ENCODE results near the gene SERINC5. TPM values are rescaled to one million over a fixed set of nuclear protein-coding genes. Genes with fewer than 3 reads are reported as not detected.
A peak's percentile ranks its signal among the peaks of the same experiment; 100 is the strongest.

SERINC5 gene
- total RNA-seq, 2 donors from 2014 or later: 134 to 183 TPM

DNA sequence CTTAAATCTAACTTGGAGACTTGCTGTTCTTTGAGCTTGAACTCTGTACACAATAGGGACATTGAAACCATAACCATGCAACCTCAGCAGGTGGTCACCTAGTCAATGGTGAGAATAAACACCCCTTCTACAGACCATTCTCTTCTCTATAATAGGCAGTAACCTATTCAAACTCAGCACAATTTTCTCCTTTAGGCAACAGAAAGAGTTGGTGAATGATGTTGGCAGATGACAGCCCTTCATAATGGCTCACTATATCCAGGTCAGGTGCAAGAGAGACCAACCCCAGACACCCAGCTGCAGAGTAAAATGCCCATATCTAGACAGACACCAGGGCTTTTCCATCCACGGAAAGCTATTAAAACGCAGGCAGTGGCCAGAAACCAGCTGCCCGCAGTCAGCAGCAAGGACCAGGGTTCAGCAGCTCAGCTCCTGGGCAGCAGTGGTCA, 106.7 kb downstream of the SERINC5 start:
- no peak for DNase-seq
- WGBS, 2 experiments (ENCODE audit: insufficient coverage in 1 of 2, insufficient read length in 1 of 2): 91% methylated on average over 3 of the region's 3 CpGs; no CpG with 5 or more reads in 1 of the 2 experiments
- Histone ChIP-seq H3K4me3 (ENCODE audit: low read length) (no peak overlapping the region), H3K27me3 (ENCODE audit: control insufficient read depth, insufficient read depth, low read length, poor library complexity, severe bottlenecking) (no peaks in the 10 kb centered on the region), H3K4me1 (ENCODE audit: control insufficient read depth, insufficient read depth, low read length) (no peaks in the 10 kb centered on the region), H3K27ac (ENCODE audit: low read depth, low read length) (peak overlapping the region; percentile 75), H3K9me3 (ENCODE audit: control insufficient read depth, low read length) (no peaks in the 10 kb centered on the region), H3K9ac (ENCODE audit: extremely low read depth, low read length, poor library complexity, severe bottlenecking) (no peak overlapping the region), H3K36me3 (ENCODE audit: control insufficient read depth, insufficient read depth, low read length) (peaks cover 92% of the 10 kb centered on the region)
- Mint-ChIP-seq H3K36me3 (ENCODE audit: low read depth) (peaks cover 75% of the 10 kb centered on the region), H3K4me1 (peaks cover 18% of the 10 kb centered on the region), H3K27ac (no peak overlapping the region), H3K27me3 (ENCODE audit: insufficient read depth) (no peaks in the 10 kb centered on the region), H3K9me3 (no peaks in the 10 kb centered on the region), H3K4me3 (no peak overlapping the region)
- TF ChIP-seq, protein P1, sequence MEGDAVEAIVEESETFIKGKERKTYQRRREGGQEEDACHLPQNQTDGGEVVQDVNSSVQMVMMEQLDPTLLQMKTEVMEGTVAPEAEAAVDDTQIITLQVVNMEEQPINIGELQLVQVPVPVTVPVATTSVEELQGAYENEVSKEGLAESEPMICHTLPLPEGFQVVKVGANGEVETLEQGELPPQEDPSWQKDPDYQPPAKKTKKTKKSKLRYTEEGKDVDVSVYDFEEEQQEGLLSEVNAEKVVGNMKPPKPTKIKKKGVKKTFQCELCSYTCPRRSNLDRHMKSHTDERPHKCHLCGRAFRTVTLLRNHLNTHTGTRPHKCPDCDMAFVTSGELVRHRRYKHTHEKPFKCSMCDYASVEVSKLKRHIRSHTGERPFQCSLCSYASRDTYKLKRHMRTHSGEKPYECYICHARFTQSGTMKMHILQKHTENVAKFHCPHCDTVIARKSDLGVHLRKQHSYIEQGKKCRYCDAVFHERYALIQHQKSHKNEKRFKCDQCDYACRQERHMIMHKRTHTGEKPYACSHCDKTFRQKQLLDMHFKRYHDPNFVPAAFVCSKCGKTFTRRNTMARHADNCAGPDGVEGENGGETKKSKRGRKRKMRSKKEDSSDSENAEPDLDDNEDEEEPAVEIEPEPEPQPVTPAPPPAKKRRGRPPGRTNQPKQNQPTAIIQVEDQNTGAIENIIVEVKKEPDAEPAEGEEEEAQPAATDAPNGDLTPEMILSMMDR (conservative IDR thresholded peaks at IDR 0.05): no peak

DNA sequence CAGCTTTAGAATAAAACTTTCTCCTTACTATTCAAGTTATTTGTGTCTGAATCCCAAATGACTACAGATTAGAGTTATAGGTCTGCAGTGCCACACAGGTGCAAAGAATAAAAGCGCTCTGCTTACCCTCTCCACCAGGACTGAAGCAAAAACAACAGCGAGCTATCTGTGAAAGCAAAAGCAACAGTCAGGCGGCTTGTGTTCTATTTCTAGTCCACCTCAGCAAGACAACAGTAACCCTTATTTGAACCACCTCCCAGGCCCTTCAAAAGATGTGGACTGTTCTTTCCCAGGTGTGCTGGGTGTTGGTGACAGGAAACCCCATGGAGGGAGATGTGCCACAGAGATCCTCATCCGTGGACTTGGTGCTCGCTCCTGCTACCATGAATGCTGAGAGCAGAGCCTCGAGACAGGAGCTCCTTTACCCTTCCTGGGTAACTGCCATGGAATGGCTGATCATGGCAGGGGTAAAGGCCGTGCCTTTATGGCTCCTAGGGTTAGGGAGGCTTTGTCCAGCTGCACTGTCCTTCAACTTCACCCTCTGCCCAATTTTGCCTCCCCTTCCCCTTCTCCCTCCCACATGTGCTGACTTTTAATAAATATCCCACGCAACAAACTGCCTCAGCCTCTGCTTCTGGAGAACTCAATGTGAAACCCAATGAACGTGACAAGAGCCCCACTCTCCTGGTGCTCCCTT, 108.6 kb downstream of the SERINC5 start:
- Mint-ChIP-seq H3K4me3 (no peak overlapping the region), H3K27ac (peak overlapping the region; percentile 27), H3K9me3 (no peaks in the 10 kb centered on the region), H3K36me3 (ENCODE audit: low read depth) (peaks cover 81% of the 10 kb centered on the region), H3K27me3 (ENCODE audit: insufficient read depth) (no peaks in the 10 kb centered on the region), H3K4me1 (peaks cover 25% of the 10 kb centered on the region)
- Histone ChIP-seq H3K4me1 (ENCODE audit: control insufficient read depth, insufficient read depth, low read length) (no peaks in the 10 kb centered on the region), H3K9ac (ENCODE audit: extremely low read depth, low read length, poor library complexity, severe bottlenecking) (no peak overlapping the region), H3K36me3 (ENCODE audit: control insufficient read depth, insufficient read depth, low read length) (peaks cover 92% of the 10 kb centered on the region), H3K27ac (ENCODE audit: low read depth, low read length) (no peak overlapping the region), H3K9me3 (ENCODE audit: control insufficient read depth, low read length) (no peaks in the 10 kb centered on the region), H3K4me3 (ENCODE audit: low read length) (no peak overlapping the region), H3K27me3 (ENCODE audit: control insufficient read depth, insufficient read depth, low read length, poor library complexity, severe bottlenecking) (no peaks in the 10 kb centered on the region)
- peak; percentile 32 for DNase-seq
- WGBS, 2 experiments (ENCODE audit: insufficient coverage in 1 of 2, insufficient read length in 1 of 2): 93 to 100% methylated on average over 3 to 9 of the region's 9 CpGs
- TF ChIP-seq, protein P1 (conservative IDR thresholded peaks at IDR 0.05): no peak

DNA sequence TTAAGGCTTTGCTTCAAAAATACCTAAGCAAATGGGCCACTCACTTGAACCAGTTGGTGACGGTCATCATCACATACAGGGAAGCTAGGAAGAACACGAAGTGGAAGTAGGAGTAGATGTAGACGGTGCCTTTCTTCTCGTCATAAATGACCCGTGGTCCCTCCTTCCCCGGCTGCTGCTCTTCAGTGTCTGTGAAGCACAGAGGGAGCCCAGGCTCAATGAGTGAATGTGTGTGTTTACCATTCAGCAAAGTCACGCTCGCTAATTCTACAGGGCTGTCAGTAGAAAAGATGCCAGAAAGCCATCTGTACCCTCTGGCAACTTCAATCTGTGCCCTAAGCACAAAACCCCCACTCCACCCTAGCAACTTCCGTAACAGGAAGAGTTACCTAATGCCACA, 109.8 kb downstream of the SERINC5 start:
- Histone ChIP-seq H3K9me3 (ENCODE audit: control insufficient read depth, low read length) (no peaks in the 10 kb centered on the region), H3K36me3 (ENCODE audit: control insufficient read depth, insufficient read depth, low read length) (peaks cover 88% of the 10 kb centered on the region), H3K4me1 (ENCODE audit: control insufficient read depth, insufficient read depth, low read length) (peaks cover 5% of the 10 kb centered on the region), H3K4me3 (ENCODE audit: low read length) (no peak overlapping the region), H3K9ac (ENCODE audit: extremely low read depth, low read length, poor library complexity, severe bottlenecking) (no peak overlapping the region), H3K27me3 (ENCODE audit: control insufficient read depth, insufficient read depth, low read length, poor library complexity, severe bottlenecking) (no peaks in the 10 kb centered on the region), H3K27ac (ENCODE audit: low read depth, low read length) (no peak overlapping the region)
- no peaks in the 10 kb centered on the region for H3K9me3 Mint-ChIP-seq
- peak; percentile 35 for DNase-seq
- TF ChIP-seq, protein P1 (conservative IDR thresholded peaks at IDR 0.05): no peak
- 96 to 97% methylated on average over 4 to 9 of the region's 9 CpGs for WGBS, 2 experiments (ENCODE audit: insufficient coverage in 1 of 2, insufficient read length in 1 of 2)
- peak overlapping the region; percentile 53 for H3K27ac Mint-ChIP-seq
- no peaks in the 10 kb centered on the region for H3K27me3 Mint-ChIP-seq (ENCODE audit: insufficient read depth)
- H3K36me3 Mint-ChIP-seq (ENCODE audit: low read depth): peaks cover 75% of the 10 kb centered on the region
- H3K4me1 Mint-ChIP-seq: peaks cover 37% of the 10 kb centered on the region
- H3K4me3 Mint-ChIP-seq: no peak overlapping the region

Measured in endodermal cell (in vitro differentiated cells).